Fibroblast of lung (primary cell): ENCODE data around the gene ASIC4.

Experiments
- CTCF ChIP-seq, 2 donors: IDR thresholded peaks in 1 of 2; conservative IDR thresholded peaks in 1 of 2; 1 replicate in 1 of 2; 2 replicates in 1 of 2; pipeline ENCODE4 v1.5.1; 2011 to 2012; ENCODE audit warnings: low read length in 2 of 2, control low read depth in 1 of 2, inconsistent platforms in 1 of 2, low read depth in 1 of 2, mild to moderate bottlenecking in 1 of 2
- EZH2 ChIP-seq: IDR thresholded peaks from 2 replicates; pipeline ENCODE4 v1.5.1; 2012; ENCODE audit warnings: low read length, control low read depth, mild to moderate bottlenecking; ENCODE audit errors: missing control alignments

GRCh38 chr2:219541611-219542180, 27.4 kb downstream of the ASIC4 start:
- TF ChIP-seq EZH2 = no peak
- peak; percentile 63 to 81 for TF ChIP-seq CTCF (conservative IDR thresholded peaks at IDR 0.05 in 1 of 2, IDR thresholded peaks at IDR 0.05 in 1 of 2; ENCODE audit: low read depth in 1 of 2, low read length in 2 of 2)
